A549 treated with AZD9567 at 1 μM for 4 hours (cell line): ENCODE results near the gene A3GALT2. TPM values are rescaled to one million over a fixed set of nuclear protein-coding genes. Genes with fewer than 3 reads are reported as not detected.

Experiments
- total RNA-seq: library from RNA; stranded (reverse); fragments of 200-300 nt; extraction: Qiagen RNA extraction; gene quantifications from 5 replicates; pipeline ENCODE4 v1.2.3, GENCODE V29; 2022; ENCODE audit not compliant: insufficient read depth

A3GALT2 gene
- total RNA-seq: not detected in 5 replicates

GRCh38 chr1:33320619-33321165, at the start of gene A3GALT2:
Gene A3GALT2 (minus strand): TSS chr1:33321098. CDS start chr1:33321098, 0 bp downstream.

Other genes starting within 250 kb of the A3GALT2 start
- gene AZIN2, start 239.9 kb downstream of the A3GALT2 start, total RNA-seq: 1.1 to 1.4 TPM (median 1.2 TPM) in 4 of 5 replicates, not detected in the other
- 1.5 to 2.8 TPM (median 2.6 TPM) in 5 replicates for gene TRIM62, start 139.1 kb downstream of the A3GALT2 start, total RNA-seq
- 8.6 to 12.1 TPM (median 10.3 TPM) in 5 replicates for gene ZNF362, start 64.6 kb downstream of the A3GALT2 start, total RNA-seq
- 79.7 to 103 TPM (median 99.3 TPM) in 5 replicates for gene PHC2, start 110.0 kb upstream of the A3GALT2 start, total RNA-seq
- 1.3 to 1.9 TPM (median 1.8 TPM) in 5 replicates for gene ZSCAN20, start 151.5 kb upstream of the A3GALT2 start, total RNA-seq